NCI-H1417 (cell line): ENCODE results near the gene FLT1.

ENCODE experiments used
- DNase-seq, 3 experiments: peaks; one replicate each; lab custom pipeline; 2025; lab: John Stamatoyannopoulos, UW

The FLT1 gene

DNA sequence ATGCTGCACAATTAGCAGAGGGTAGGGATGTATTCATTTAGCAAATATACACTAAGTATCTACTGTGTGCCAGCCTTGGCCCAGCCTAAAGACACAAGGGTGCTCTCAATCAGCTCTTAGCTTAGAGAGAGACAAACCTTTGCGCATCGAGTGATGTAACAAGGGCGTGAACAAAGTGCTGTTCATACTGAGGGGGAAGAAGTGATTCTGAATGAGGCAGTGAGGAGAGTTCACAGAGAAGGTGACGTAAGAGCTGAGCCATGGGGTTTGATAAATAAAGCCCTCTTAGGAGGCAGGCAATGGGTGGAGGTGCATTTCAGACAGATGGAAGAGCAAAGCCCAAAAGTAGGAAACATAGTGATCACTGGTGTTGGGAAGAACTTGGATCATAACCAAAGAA is 68.5 kb downstream of the FLT1 start:
- no peak for DNase-seq

DNA sequence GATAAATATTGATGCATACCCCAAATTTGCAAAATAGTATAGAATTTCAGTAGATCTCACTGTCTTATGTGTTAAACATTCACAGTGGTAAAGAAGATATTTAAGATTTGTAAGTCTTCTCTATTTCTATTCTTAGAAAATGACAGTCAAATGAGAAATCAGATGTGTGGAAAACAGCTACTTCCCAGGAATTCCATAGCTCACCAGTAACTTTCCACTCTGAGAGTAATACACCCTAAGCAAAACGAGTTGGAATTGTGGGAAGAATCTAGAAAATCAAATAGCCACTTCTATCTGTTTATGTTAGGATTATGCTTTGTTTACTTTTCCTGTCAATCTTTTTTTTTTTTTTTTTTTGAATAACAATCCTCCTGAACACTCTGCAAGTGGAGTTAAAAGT is 69.1 kb downstream of the FLT1 start:
- no peak for DNase-seq

DNA sequence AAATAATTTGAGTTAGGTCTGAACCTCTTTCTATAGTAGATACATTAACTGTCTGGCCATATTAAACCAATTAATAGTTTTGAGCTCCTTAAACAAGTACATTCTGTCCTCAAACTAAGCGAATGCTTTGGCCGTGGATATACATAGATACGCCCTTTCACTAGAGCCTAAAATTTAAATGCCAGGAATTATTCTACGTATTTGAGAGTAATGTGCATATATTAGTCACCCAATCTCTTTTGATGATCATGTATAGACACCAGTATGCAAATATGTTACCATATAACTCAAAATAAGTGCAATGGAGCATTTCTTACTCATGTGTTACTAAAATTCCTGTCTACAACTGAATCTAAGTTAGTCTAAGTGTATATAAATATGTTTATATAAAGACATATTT is 70.4 kb downstream of the FLT1 start:
- no peak for DNase-seq

DNA sequence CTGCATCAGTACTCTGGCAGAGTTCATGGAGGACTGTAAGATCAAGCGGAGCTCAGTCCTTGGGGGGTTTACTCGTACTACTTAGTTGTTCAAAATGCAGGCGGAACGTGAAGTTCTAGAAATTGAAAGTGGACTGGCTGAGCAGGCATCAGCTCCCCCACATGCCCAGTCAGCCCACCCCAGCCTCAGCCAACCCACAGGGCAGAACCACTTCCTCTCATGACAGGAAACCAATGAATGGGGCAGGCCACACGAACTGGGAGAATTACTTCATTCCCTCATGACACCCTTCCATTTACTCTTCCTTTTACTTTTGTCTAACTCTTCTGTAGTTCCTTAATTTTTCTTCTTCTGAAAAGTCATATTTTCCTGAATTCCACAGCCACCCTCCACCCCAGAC is 71.9 kb downstream of the FLT1 start:
- DNase-seq: no peak

DNA sequence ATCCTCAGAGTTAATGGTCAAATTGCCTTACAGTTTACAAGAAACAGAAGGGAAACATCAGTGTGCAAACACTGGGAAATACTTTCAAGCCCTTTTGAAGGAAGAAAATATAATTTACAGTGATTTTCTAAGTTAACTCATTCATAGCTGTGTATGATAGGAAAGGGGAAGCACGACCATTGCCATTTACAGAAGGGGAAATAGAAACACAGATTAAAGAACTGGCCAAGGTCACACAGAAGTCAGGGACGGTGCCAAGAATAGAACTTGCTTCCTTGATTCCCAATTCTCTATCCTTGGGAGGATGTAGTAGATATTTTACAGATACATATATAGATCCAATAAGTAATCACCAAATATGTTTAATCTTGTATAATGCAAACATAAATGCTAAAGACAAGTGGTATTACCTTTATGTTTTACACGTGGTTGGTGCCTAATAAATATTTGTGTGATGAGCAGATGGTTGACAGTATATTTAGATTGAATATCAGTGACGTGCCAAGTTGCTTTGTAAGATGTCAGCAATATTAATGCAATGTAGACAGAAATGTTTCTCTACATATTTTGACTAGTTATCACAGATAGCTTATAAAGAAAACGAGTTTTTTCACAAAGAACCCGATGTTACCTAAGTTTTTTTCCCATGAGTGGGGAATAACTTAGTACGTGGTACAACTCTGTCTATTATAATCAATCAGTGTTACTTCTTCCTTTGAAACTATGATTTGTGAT is 73.1 kb downstream of the FLT1 start:
- no peak for DNase-seq

DNA sequence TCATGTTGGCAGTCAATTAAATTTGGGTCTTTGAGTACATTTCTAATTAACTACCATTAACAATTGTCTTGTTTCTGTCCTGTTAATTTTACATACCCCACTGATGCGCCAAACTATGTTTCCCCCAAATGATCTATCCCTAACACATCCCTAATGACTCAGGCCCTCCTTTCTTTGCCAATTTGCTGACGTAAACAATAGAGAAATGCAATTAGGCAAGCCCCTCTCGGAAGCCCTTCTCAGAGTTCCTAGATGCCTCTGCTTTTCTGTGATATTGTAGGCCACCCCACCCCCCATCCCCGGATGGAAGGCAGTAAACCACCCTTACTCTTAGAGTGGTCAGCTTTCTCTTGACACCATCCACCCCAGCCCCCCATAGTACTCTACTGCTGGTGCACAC is 74.2 kb downstream of the FLT1 start:
- no peak for DNase-seq

DNA sequence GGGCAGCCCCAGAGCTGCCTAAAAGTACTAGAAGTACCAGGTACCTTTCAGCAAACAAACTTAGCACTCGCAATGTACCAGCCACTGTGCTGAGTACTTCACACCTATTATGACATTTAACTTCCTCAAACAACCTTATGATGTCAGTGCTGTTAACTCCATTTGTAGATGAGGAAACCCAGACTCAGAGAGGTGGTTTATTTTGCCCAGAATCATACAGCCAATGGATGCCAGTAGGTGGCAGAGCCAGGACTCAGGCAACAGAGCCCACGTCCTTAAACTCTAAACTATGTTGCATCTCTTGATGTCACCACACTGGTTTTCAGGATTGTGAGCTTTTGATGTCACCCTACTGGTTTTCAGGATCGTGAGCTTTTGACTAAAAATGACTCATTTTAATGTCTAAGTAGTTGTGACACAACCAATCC is 78.9 kb downstream of the FLT1 start:
- DNase-seq: no peak

DNA sequence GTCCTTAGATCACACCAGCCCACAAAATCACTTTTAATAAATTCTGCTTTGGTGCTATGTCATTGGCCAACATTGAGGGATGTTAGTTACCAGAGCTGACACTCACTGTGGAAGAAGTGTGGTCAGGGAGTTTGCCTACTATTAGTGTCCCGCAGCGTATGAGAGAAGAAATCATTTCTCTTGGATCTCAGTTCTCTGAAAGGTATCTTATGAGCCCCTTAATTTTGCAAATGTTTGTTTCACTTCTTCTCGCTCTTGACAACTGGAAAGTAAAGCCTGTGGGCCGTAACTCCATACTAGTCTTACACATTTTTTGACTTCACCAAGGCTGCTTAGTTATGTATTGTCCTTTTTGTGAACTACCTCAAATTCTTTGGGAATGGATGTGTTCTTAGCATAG is 80.9 kb downstream of the FLT1 start:
- no peak for DNase-seq

DNA sequence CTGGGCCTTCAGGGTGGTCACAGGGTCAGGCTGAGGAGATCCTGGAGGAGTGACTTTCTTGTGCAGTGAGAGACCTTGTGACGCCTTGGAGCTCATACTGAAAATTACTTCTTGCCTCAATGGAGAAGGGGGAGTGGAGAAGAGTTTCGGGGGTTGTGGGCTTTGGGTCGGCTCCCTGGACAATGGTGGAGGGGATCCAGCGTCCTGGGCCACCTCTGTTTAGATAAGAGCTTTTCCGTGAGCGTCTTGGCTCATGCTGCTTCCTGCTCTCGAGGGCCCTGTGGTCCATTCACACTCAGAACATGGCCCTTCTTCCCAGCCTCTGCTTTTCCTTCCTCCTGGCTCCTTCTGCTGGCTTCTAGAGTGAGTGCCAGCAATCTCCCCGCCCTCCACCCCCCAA is 81.9 kb downstream of the FLT1 start:
- no peak for DNase-seq

DNA sequence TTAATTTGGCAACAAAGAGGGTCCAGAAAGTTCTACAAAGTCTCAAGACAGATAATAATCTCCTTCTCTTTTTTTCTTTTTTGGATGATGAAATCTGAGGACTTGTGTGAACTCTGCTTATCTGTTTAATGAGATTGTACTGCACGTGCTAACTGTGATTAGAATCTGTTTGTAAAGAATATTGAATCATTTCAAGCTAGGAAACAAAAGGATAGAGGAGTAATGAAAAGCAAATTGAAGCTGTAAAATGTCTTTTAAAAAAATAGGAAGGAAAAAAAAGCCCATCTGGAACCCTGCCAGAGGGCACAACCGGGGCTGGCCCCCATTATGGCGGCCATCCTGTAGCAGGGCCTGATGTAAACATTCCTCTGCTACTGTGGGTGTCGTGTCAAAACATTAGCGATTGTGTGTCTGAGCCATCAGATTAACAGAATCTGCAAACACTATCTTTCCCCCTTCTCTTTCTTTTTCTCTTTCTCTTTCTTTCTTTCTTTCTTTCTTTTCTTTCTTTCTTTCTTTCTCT is 83.0 kb downstream of the FLT1 start:
- DNase-seq: no peak

DNA sequence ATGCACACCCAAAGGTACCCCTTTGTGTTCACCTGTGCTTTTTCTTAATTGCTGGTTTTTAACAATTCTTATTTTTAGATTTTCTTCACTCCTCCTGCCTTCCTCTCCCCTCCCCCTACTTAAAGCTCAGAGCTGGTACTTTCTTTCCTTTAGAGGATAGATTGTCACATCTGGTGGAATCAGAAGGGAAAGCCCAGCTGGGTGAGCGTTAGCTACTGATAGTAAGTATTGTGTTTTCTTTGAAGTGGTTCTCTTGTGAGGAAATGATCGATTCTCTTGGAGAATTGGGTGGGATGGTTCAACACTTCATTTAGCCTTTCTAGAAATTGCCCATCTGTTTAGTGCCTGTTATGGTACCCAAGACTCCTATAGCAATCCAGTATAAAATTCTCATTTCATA is 84.8 kb downstream of the FLT1 start:
- no peak for DNase-seq

DNA sequence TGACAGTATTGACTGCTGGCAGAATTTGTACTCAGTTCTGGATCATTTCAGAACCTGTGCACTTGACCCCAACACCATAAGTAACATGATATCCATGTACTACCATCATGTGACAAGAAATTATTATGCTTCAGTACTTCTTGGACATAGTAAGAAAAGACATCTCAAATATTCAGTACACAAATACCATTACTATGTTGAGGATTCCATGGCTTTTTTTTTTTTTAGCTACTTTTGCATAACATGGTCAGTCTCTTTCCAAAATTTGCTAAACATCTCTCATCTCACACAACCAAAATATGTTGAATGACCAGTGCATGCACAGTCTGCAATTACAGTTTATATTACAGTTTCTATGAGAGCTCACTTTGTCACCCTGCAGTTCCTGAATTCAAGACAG is 85.3 kb downstream of the FLT1 start:
- DNase-seq: no peak

DNA sequence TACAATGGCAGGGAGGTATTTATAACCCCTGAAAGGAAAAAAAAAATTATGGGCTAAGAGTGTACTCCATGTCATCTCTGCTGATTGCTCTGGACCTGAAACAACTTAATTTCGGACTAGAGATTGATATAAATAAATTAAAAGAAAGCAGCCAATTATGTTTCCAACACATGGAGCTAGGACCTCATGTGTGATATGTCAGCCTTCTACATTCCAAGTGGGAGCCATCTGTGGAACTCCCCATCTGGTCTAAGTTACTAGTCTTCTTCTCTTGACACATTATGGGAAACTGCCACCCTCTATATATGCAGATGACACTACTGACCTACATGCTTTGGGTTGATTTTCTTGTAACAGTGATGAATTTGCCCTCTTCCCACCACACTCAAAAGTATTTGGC is 86.1 kb downstream of the FLT1 start:
- no peak for DNase-seq

DNA sequence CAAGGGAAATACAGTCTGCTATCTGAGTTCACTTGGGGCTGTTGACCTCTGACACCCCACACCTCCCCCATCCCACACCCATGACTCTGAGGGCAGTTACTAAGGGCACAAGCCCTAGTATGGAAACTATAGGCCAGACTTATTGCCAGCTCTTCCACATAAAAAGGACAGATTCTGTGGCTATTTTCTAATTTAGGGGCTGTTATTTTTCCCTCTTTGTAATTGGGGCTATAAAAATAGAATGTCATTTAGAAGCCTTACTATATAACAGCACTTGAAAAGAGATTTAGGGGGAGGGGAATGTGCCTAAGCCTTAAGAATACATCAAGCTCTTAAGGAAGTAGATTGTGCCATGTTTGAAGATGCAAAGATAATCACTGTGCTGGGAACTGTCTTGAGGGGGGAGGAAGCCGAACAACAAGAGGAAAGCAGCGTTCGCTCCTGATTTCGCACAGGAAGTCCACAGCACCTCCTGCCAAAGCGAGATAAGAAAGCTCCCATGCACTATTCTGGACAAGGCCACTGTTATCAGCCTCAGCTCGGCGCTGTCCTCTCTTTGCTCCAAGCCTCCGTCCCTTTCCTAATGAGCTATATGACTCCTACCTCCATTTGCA is 86.6 kb downstream of the FLT1 start:
- no peak for DNase-seq

DNA sequence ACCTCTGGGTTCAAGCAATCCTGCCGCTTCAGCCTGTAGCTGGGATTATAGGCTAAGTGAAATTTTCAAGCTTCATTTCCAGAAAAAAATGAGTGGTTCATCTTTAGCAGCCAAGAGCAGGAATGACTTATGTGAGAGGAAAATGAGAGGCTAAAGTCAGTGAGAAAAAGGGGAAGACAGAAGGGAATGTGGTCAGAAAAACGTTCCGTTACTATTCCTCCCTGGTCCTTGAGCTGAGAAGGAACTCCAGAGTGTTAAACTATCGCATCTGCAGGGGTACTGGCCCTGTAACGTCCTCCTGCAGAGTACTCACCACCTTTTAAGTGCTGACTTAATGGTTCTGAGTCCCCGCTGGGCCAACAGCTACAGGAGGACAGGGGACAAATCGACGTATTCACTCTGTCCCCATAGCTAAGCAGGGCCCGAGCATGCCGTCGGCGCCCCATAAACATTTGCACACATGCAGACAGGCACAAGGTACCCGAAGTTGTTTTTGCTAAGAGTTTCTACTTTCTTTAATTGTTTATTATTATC is 88.1 kb downstream of the FLT1 start:
- no peak for DNase-seq

DNA sequence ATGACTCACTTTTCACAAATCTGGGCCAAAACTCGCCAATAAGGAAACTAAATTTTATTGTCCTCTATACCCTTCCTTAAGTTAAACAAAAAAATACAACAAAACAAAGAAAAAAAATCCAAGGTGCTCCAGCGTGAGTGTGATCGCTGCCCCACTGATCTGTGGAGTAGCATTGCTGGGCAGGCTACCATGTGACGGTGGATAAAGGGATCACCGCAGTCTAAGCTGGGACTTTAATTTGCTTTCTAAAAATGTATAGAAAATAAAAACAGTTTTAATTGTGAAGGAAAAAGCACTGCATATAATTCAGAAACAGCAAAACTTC is 92.9 kb downstream of the FLT1 start:
- DNase-seq: no peak

DNA sequence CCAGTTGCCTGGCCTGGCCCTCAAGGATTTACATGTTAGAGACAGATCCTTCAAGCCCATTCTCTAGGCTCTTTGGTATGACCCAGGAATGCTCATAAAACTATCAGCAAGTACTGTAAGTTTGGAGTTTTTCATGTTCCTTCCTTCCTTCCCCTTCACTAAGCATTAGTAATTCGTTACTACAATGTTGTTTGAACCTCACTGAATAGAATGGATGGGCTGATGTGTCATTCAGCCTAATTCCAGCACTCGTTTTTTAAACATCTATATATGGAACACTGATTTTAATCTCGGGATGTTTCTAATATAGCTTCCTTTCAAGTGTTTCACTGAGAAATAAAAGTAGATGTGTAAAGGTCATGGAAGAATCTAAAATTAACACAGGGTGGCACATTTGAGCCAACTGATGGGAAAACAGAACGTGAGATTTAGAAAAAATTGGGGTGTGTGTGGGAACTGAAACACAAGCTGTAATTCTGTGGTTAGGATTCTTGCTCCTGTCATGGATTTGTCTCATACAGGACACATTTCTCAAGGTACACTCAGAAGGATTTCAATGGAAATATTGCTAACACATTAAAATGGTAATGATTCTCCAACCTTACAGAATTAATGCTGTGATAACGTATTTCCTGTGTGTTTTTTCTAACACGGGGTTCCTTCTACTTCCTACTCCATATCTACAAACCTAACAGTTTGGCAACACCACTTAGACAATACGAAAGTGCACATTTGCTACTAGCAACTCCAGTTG is 93.4 kb downstream of the FLT1 start:
- no peak for DNase-seq

DNA sequence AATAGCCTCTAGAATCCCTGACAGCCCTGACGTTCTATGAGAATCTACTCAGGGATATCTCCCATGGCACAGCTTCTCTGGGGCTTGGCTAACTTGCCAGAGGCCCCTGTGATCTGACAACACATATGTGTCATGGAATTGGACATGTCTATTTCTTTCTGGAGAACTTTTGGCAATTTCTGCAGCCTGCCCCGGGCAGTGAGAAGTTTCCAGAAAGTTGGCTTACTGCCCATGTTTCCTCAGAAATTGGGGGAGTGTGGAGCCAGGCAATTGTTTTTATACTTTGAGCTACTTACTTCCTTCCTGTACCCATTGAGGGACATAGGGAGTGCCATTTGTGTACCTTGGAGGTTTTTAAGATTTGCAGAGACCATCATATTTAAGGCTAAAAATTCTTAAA is 98.9 kb downstream of the FLT1 start:
- no peak for DNase-seq

DNA sequence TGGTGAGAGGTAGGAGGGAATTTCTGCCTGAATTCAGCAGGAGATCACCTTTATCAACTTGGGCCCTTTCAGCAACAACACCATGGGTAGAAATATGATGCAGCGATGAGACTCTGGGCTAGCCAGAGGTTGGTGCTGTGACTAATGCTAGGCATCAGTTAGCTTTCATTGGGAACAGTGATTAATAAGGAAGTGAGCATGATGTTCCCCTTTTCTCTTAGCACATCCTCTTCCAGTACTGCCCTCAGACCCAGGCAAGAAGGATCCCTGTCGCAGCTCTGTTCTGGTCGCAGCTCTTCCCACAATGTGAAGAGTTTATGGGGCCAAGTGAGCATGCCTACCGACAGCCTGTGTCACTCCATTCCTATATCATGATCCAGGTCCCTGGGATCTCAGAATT is 100.5 kb downstream of the FLT1 start:
- DNase-seq: no peak

DNA sequence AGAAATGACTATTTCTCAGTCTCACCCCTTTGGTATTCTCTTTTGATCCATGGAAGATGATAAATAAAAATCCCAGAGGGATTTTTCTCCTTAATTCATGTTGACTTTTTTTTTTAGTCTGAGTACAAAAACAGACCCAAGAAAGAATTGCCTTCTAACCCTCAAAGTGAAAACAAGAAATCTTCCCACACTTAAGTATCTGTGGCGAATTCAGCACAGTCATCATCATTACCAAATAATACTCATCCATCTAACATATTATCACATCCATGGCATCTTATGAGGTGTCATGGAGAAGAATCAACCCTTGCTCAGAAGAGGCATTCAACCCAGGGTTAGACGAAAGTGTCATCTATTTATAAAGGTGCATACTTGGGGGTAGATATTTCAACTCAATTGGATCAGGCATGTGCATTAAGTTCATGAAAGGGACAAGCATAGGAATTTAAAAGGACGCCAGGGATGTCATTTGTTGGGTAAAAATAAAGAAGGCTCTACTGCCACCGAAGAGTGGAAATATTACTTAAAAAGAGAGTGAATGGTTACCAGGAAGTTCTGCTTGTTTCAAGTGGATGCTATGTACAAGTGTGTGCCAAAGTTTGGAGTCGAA is 101.9 kb downstream of the FLT1 start:
- DNase-seq: no peak

DNA sequence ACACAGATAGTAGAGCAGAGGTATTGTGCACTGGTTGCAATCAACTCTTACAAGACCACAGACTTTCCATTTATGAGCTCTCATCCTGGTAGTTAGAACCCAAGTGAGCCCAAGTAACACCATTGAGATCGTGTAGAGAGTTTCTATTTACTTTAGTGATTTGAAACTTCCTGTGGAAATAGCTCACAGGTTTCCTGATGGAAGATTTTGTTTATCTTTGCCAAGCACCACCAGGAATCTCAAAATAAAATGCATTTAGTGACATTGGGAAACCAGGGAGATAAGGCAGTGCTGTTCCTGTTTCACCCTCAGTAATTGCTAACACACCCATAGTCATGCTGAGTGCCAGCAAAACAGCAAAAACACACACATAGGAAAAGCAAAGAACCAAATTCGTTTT is 102.5 kb downstream of the FLT1 start:
- no peak for DNase-seq

DNA sequence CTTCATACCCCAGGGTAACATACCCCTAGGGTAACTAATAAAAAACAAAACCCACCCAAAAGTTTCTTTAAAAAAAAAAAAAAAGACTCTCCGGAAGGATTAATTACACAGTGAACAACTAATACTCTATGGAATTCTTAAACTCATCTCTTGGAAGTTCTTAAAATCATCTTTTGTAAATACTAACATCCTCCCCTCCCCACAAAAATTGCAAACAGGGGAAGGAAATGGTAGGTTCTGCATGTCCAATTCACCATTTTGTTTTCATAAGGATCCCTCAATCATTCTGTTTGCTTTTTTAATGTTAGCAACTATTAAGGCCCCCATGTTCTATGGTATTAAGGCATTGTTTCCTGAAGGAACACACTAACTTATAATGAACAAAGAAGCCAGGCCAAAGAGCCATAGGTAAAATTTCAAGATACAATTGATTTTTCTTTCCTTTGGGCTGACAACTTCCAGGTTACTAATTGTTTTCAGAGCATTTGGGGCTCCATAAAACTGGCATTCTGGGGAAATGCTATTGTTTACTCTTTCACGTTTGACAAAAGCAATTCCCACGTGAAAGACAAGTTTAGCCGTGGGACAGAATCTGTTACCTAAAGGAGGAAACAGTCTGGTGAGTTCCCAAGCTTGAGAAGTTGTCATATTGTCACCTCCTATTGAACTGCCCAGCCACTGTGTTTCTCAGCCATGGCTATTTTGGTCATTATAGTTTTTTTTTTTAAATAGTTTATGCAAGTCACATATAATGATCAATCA is 107.0 kb downstream of the FLT1 start:
- no peak for DNase-seq
